H1 (cell line): ENCODE results near the gene HOXC5. TPM values are rescaled to one million over a fixed set of nuclear protein-coding genes. Genes with fewer than 3 reads are reported as not detected.

ENCODE experiments used
- CTCF ChIA-PET: fragments of 300-600 bp; sonication (Branson Sonifier 250); formaldehyde crosslinking; loops from one replicate; lab custom pipeline; 2021; ENCODE audit not compliant: partially characterized antibody; lab: Charles Lee
- POLR2A ChIA-PET: fragments of 300-600 bp; sonication (Branson Sonifier 250); formaldehyde crosslinking; loops from one replicate; lab custom pipeline; 2021; ENCODE audit warnings: inconsistent platforms; ENCODE audit not compliant: partially characterized antibody; lab: Charles Lee
- DNase-seq, 2 experiments: peaks; one replicate each; pipeline versions ENCODE4 v3.0.0 to v3.0.0-alpha.2; 2010 to 2022; ENCODE audit warnings: low spot score in 2 of 2, low read depth in 1 of 2, mixed read lengths in 1 of 2
- FAIRE-seq: peaks from 2 replicates; lab custom pipeline; 2011; peaks lifted over from hg19 to GRCh38; lab: Jason Lieb, UNC
- H2AFZ ChIP-seq: 2 replicates; pipeline ENCODE4 v1.8.1; 2012; ENCODE audit warnings: low read length, inconsistent platforms
- H2AK5ac ChIP-seq: 2 replicates; pipeline ENCODE4 v1.6.1; 2013; ENCODE audit warnings: low read depth, low read length
- H2BK120ac ChIP-seq: replicated peaks from 2 replicates; pipeline ENCODE3; 2013; ENCODE audit warnings: low read depth, low read length, inconsistent platforms
- H2BK12ac ChIP-seq: 2 replicates; pipeline ENCODE4 v1.6.1; 2013; ENCODE audit warnings: low read depth, low read length
- H2BK15ac ChIP-seq: 2 replicates; pipeline ENCODE4 v1.6.1; 2013; ENCODE audit warnings: low read length
- H2BK20ac ChIP-seq: 2 replicates; pipeline ENCODE4 v1.6.1; 2013; ENCODE audit warnings: low read length
- H2BK5ac ChIP-seq: 2 replicates; pipeline ENCODE4 v1.6.1; 2013; ENCODE audit warnings: low read depth, low read length
- H3K14ac ChIP-seq: 2 replicates; pipeline ENCODE4 v1.6.1; 2013; ENCODE audit warnings: inconsistent platforms; ENCODE audit not compliant: insufficient read length
- H3K18ac ChIP-seq: 2 replicates; pipeline ENCODE4 v1.6.1; 2013; ENCODE audit warnings: low read length; ENCODE audit errors: extremely low read depth
- H3K23ac ChIP-seq: 2 replicates; pipeline ENCODE4 v1.6.1; 2013; ENCODE audit warnings: inconsistent platforms; ENCODE audit not compliant: insufficient read length
- H3K23me2 ChIP-seq: 2 replicates; pipeline ENCODE4 v1.6.1; 2013; ENCODE audit warnings: low read depth, low read length
- H3K27ac ChIP-seq: 2 replicates; pipeline ENCODE4 v1.6.1; 2011; ENCODE audit warnings: low read depth, low read length, inconsistent platforms
- H3K27me3 ChIP-seq, 4 experiments: replicated peaks in 1 of 4; 1 replicate in 1 of 4; 2 replicates in 3 of 4; pipeline versions ENCODE4 v1.6.1 to v1.8.1; 2011 to 2013; ENCODE audit warnings: low read length in 3 of 4, mild to moderate bottlenecking in 3 of 4, inconsistent platforms in 2 of 4, mixed read lengths in 2 of 4, moderate library complexity in 1 of 4; ENCODE audit not compliant: control insufficient read depth in 3 of 4, insufficient read depth in 3 of 4; ENCODE audit errors: extremely low read depth in 1 of 4
- H3K36me3 ChIP-seq, 4 experiments: 2 replicates each; pipeline versions ENCODE4 v1.6.1 to v1.8.1; 2011 to 2013; ENCODE audit warnings: mild to moderate bottlenecking in 4 of 4, low read length in 3 of 4, moderate library complexity in 2 of 4, control low read depth in 1 of 4, inconsistent platforms in 1 of 4; ENCODE audit not compliant: insufficient read depth in 4 of 4, control insufficient read depth in 2 of 4
- H3K4ac ChIP-seq: replicated peaks from 2 replicates; pipeline ENCODE3; 2013; ENCODE audit warnings: low read length, low read depth, mixed read lengths, inconsistent platforms; ENCODE audit not compliant: insufficient read length
- H3K4me1 ChIP-seq, 4 experiments: replicated peaks in 1 of 4; 1 replicate in 1 of 4; 2 replicates in 3 of 4; pipeline versions ENCODE4 v1.6.1 to v1.8.1; 2011 to 2013; ENCODE audit warnings: low read length in 3 of 4, inconsistent platforms in 2 of 4, mixed read lengths in 1 of 4; ENCODE audit not compliant: insufficient read depth in 4 of 4, control insufficient read depth in 3 of 4
- H3K4me2 ChIP-seq, 2 experiments: 2 replicates each; pipeline versions ENCODE4 v1.6.1 to v1.8.1; 2011 to 2013; ENCODE audit warnings: low read depth in 2 of 2, low read length in 2 of 2, control low read depth in 1 of 2, inconsistent platforms in 1 of 2, mild to moderate bottlenecking in 1 of 2; ENCODE audit not compliant: insufficient read depth in 1 of 2
- H3K4me3 ChIP-seq, 4 experiments: fragments of 200-600, 300-600 bp in 1 of 4; sonication (generic), shearing (Covaris generic), sonication (Bioruptor Twin) in 1 of 4; 2 replicates each; pipeline versions ENCODE4 v1.5.1 to v1.8.1; 2011 to 2016; ENCODE audit warnings: low read length in 4 of 4, low read depth in 3 of 4, control low read depth in 2 of 4, inconsistent platforms in 2 of 4, mild to moderate bottlenecking in 2 of 4, mixed read lengths in 1 of 4, moderate library complexity in 1 of 4; ENCODE audit not compliant: insufficient read depth in 2 of 4; ENCODE audit errors: extremely low read depth in 1 of 4
- H3K56ac ChIP-seq: replicated peaks from 2 replicates; pipeline ENCODE3; 2013; ENCODE audit warnings: low read depth, mild to moderate bottlenecking, mixed read lengths, low read length, inconsistent platforms; ENCODE audit not compliant: insufficient read length
- H3K79me1 ChIP-seq: 2 replicates; pipeline ENCODE4 v1.6.1; 2013; ENCODE audit warnings: low read depth, low read length, control low read depth
- H3K79me2 ChIP-seq, 2 experiments: 2 replicates each; pipeline versions ENCODE4 v1.6.1 to v1.8.1; 2012 to 2013; ENCODE audit warnings: low read length in 2 of 2, mild to moderate bottlenecking in 2 of 2, inconsistent platforms in 1 of 2; ENCODE audit not compliant: insufficient read depth in 2 of 2, control insufficient read depth in 1 of 2
- H3K9ac ChIP-seq, 4 experiments: replicated peaks in 1 of 4; 1 replicate in 1 of 4; 2 replicates in 3 of 4; pipeline versions ENCODE4 v1.6.1 to v1.8.1; 2011 to 2013; ENCODE audit warnings: low read depth in 3 of 4, low read length in 3 of 4, control low read depth in 2 of 4, mild to moderate bottlenecking in 2 of 4, moderate library complexity in 2 of 4, inconsistent platforms in 1 of 4; ENCODE audit errors: extremely low read depth in 1 of 4
- H3K9me3 ChIP-seq, 2 experiments: 2 replicates each; pipeline versions ENCODE4 v1.6.1 to v1.8.1; 2012 to 2013; ENCODE audit warnings: mild to moderate bottlenecking in 2 of 2, moderate library complexity in 2 of 2, control low read depth in 1 of 2, inconsistent platforms in 1 of 2, low read depth in 1 of 2, low read length in 1 of 2, mixed read lengths in 1 of 2; ENCODE audit not compliant: insufficient read depth in 2 of 2
- H4K20me1 ChIP-seq, 2 experiments: replicated peaks in 1 of 2; 2 replicates each; pipeline versions ENCODE3 to v1.8.1; 2011 to 2013; ENCODE audit warnings: inconsistent platforms in 2 of 2, low read length in 2 of 2, mild to moderate bottlenecking in 1 of 2; ENCODE audit not compliant: insufficient read depth in 2 of 2, control insufficient read depth in 1 of 2
- H4K5ac ChIP-seq: 2 replicates; pipeline ENCODE4 v1.6.1; 2013; ENCODE audit warnings: low read length, low read depth, mixed read lengths, inconsistent platforms; ENCODE audit not compliant: insufficient read length
- H4K8ac ChIP-seq: 2 replicates; pipeline ENCODE4 v1.8.0; 2013; ENCODE audit warnings: mild to moderate bottlenecking, moderate library complexity, low read length, inconsistent platforms; ENCODE audit not compliant: insufficient read depth; ENCODE audit errors: extremely low read depth
- H4K91ac ChIP-seq: replicated peaks from 2 replicates; pipeline ENCODE3; 2013; ENCODE audit warnings: low read length, mixed read lengths, inconsistent platforms; ENCODE audit not compliant: insufficient read length
- BRCA1 ChIP-seq: IDR thresholded peaks from 2 replicates; pipeline ENCODE4 v1.6.1; 2012; ENCODE audit warnings: low read depth, low read length, improper control_type of control experiment
- CBX8 ChIP-seq: fragments of 300-800, 300-1000 bp; sonication (generic); IDR thresholded peaks from 2 replicates; pipeline ENCODE4 v1.7.1; 2016; ENCODE audit warnings: low read depth, low read length, borderline replicate concordance
- CHD1 ChIP-seq: IDR thresholded peaks from 2 replicates; pipeline ENCODE4 v1.6.1; 2012; ENCODE audit warnings: low read depth, low read length, improper control_type of control experiment
- EGR1 ChIP-seq: IDR thresholded peaks from 2 replicates; pipeline ENCODE4 v1.6.1; 2011; ENCODE audit warnings: low read depth, low read length, borderline replicate concordance
- RNF2 ChIP-seq: fragments of 200-900, 300-1000 bp; sonication (generic); IDR thresholded peaks from 2 replicates; pipeline ENCODE4 v1.7.1; 2016; ENCODE audit warnings: borderline replicate concordance, low read depth, mild to moderate bottlenecking, antibody characterized with exemption, low read length; ENCODE audit not compliant: poor library complexity, severe bottlenecking; ENCODE audit errors: missing control alignments
- WGBS, 2 experiments: shearing (Covaris generic) in 1 of 2; methylation state at CpG; one replicate each; pipeline versions ENCODE4 v1.1.6 to v1.1.7; 2013 to 2015; ENCODE audit warnings: low lambda C conversion rate in 2 of 2, mixed read lengths in 2 of 2, inconsistent platforms in 1 of 2, low coverage in 1 of 2, missing lambda C conversion rate in 1 of 2; ENCODE audit not compliant: insufficient replicate concordance in 2 of 2, insufficient coverage in 1 of 2, insufficient read length in 1 of 2; ENCODE audit errors: extremely low coverage in 1 of 2, missing lambda C conversion rate in 1 of 2; 5-methylcytosine and 5-hydroxymethylcytosine counted together
- polyA plus RNA-seq, 7 experiments: library from polyadenylated mRNA; depleted of rRNA in 3 of 7; stranded (reverse) in 5 of 7; unstranded in 2 of 7; fragments of >200 nt in 5 of 7; fragments of 200-250 nt in 2 of 7; gene quantifications; 1 replicate in 5 of 7; 2 replicates in 1 of 7; 4 replicates in 1 of 7; pipeline versions ENCODE4 v1.2.1 to v1.2.3, GENCODE V29; 2011 to 2013; ENCODE audit warnings: missing spikeins in 2 of 7, mixed read lengths in 2 of 7
- total RNA-seq: library from RNA; stranded (reverse); fragmentation: NEBNext Ultra II Directional; extraction: Animal tissue kit (Norgen Biotek cat#: 25700); gene quantifications from 2 replicates; pipeline ENCODE4 v1.2.1, GENCODE V29; 2021

HOXC5 gene
- total and polyA plus RNA-seq, 2 of the 8 experiments (the other 6 are each of a cell fraction or from before 2014, with no cell fraction given): not detected

DNA sequence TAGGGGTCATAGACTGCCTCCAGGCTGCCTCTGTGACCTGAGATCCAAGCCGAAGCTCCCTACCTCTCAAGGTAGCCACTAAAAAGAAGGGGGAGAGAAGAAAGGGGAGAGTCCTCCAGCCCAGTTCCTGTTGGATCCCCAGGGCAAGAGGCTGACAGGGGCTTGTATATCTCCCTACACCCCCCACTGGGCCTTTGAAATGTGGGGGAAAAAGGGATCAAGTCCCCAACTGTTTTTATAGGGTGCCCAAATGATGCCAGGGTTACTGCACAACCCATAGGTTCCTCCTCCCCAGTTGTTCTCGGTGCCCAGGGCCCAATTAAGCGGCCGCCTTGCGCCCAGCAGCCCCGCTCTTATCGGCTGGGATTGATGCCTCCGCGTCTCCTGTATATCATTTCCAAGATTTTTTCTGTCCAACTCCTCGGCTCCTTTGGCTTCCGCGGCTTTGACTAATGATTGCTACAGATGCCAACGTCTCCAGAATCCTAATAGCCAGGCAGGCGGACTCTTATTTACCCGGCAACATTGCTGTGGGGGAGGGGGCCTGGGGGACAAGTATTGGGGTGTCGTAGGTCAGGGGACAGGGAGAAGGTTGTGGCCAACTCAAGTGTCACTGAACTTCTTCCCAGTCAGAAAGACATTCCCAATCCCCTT is 13.1 kb downstream of the HOXC5 start:
- CTCF ChIA-PET: interaction anchor here (0.6 to 20.0 kb wide), 7 partner anchors 10 to 335 kb away, joined by 3 to 339 read pairs (median 4); partner anchors contain the start of genes HOXC10 and SMUG1
- POLR2A ChIA-PET: no interaction called here
- H2AFZ ChIP-seq: no peak overlapping the region
- H3K4ac ChIP-seq: no peak overlapping the region
- H3K27ac ChIP-seq: no peak overlapping the region
- H4K5ac ChIP-seq: no peak overlapping the region
- no peak overlapping the region for H3K4me3 ChIP-seq
- H2BK15ac ChIP-seq: no peak overlapping the region
- H3K56ac ChIP-seq: no peak overlapping the region
- H4K20me1 ChIP-seq: peaks cover 14 to 16% of the 10 kb centered on the region in 2 experiments
- TF ChIP-seq RNF2 (peak; percentile 88), EGR1 (no peak), CHD1 (no peak), BRCA1 (no peak), CBX8 (peak; percentile 52; the same call in 1 of the 2 replicates)
- TF ChIP-seq, all 59 proteins: peak for 2
- H3K23ac ChIP-seq: no peak overlapping the region
- no peaks in the 10 kb centered on the region for H3K79me2 ChIP-seq
- H3K23me2 ChIP-seq: no peaks in the 10 kb centered on the region; the same call in 1 of the 2 replicates
- no peak overlapping the region for H2AK5ac ChIP-seq
- H3K27me3 ChIP-seq: peaks cover 96 to 100% (median 99%) of the 10 kb centered on the region in 4 experiments
- no peak overlapping the region for H2BK120ac ChIP-seq
- no peak for FAIRE-seq
- 36% methylated on average over 16 of the region's 16 CpGs; no CpG with 5 or more reads in 1 of the 2 experiments for WGBS, 2 experiments
- H2BK12ac ChIP-seq: no peak overlapping the region
- H2BK20ac ChIP-seq: no peak overlapping the region
- DNase-seq: no peak
- no peak overlapping the region for H2BK5ac ChIP-seq
- H4K8ac ChIP-seq: no peak overlapping the region
- no peak overlapping the region for H3K4me2 ChIP-seq
- H3K9ac ChIP-seq: no peak overlapping the region
- H4K91ac ChIP-seq: no peak overlapping the region
- no peak overlapping the region for H3K14ac ChIP-seq
- H3K4me1 ChIP-seq: peaks cover 0 to 4% (median 3%) of the 10 kb centered on the region in 4 experiments; a peak in 5 of 7 replicates
- no peaks in the 10 kb centered on the region for H3K9me3 ChIP-seq
- H3K18ac ChIP-seq: no peak overlapping the region
- H3K79me1 ChIP-seq: no peaks in the 10 kb centered on the region
- H3K36me3 ChIP-seq: peaks cover 0 to 9% (median 0%) of the 10 kb centered on the region in 4 experiments; a peak in 1 of 8 replicates
